Neuron (in vitro differentiated cells): Measurements from ENCODE around the gene PRDX5.

Source experiments
- H2AFZ ChIP-seq: one replicate; pipeline ENCODE4 v1.6.1; 2013; ENCODE audit warnings: low read depth, mild to moderate bottlenecking, inconsistent platforms, low read length, moderate library complexity
- H3K27me3 ChIP-seq: one replicate; pipeline ENCODE4 v1.6.1; 2013; ENCODE audit warnings: low read length; ENCODE audit not compliant: insufficient read depth
- H3K36me3 ChIP-seq: one replicate; pipeline ENCODE4 v1.6.1; 2013; ENCODE audit warnings: low read length; ENCODE audit not compliant: insufficient read depth
- H3K4me1 ChIP-seq: one replicate; pipeline ENCODE4 v1.6.1; 2013; ENCODE audit warnings: low read length; ENCODE audit not compliant: insufficient read depth
- H3K4me3 ChIP-seq: 2 replicates; pipeline ENCODE4 v1.5.1; 2013; ENCODE audit warnings: mild to moderate bottlenecking, low read length, moderate library complexity
- H3K9me3 ChIP-seq: one replicate; pipeline ENCODE4 v1.6.1; 2013; ENCODE audit warnings: low read length

PRDX5 gene

GRCh38 chr11:64284962-64285884 lies 32.7 kb upstream of the PRDX5 start, which contains the start of gene GPR137:
Gene GPR137 (plus strand): TSS chr11:64285848. CDS start chr11:64286525, 677 bp downstream.
- H3K27me3 ChIP-seq = peaks cover 9% of the 10 kb centered on the region
- no peaks in the 10 kb centered on the region for H3K9me3 ChIP-seq
- peaks cover 7% of the 10 kb centered on the region for H3K36me3 ChIP-seq
- H3K4me3 ChIP-seq = peak within 1 kb of the TSS; percentile 97
- H3K4me1 ChIP-seq = peaks cover 16% of the 10 kb centered on the region
- peak within 1 kb of the TSS; percentile 67 for H2AFZ ChIP-seq

GRCh38 chr11:64285885-64286800 lies 31.8 kb upstream of the PRDX5 start:
- H3K36me3 ChIP-seq = peaks cover 7% of the 10 kb centered on the region
- no peaks in the 10 kb centered on the region for H3K9me3 ChIP-seq
- peak overlapping the region; percentile 97 for H3K4me3 ChIP-seq
- H2AFZ ChIP-seq = no peak overlapping the region
- H3K27me3 ChIP-seq = peaks cover 18% of the 10 kb centered on the region
- H3K4me1 ChIP-seq = peaks cover 16% of the 10 kb centered on the region

GRCh38 chr11:64286801-64287159 lies 31.1 kb upstream of the PRDX5 start:
- no peaks in the 10 kb centered on the region for H3K9me3 ChIP-seq
- H3K36me3 ChIP-seq = peaks cover 7% of the 10 kb centered on the region
- no peak overlapping the region for H2AFZ ChIP-seq
- peaks cover 18% of the 10 kb centered on the region for H3K4me1 ChIP-seq
- H3K4me3 ChIP-seq = no peak overlapping the region
- H3K27me3 ChIP-seq = peaks cover 24% of the 10 kb centered on the region

GRCh38 chr11:64287676-64288352 lies 30.1 kb upstream of the PRDX5 start:
- no peak overlapping the region for H3K4me3 ChIP-seq
- peaks cover 35% of the 10 kb centered on the region for H3K27me3 ChIP-seq
- no peak overlapping the region for H2AFZ ChIP-seq
- no peaks in the 10 kb centered on the region for H3K36me3 ChIP-seq
- H3K9me3 ChIP-seq = no peaks in the 10 kb centered on the region
- peaks cover 26% of the 10 kb centered on the region for H3K4me1 ChIP-seq

- Histone ChIP-seq H3K4me1 (peaks cover 25% of the 10 kb centered on the region), H3K4me3 (no peak overlapping the region), H3K27me3 (peaks cover 40% of the 10 kb centered on the region), H3K9me3 (no peaks in the 10 kb centered on the region), H2AFZ (no peak overlapping the region), H3K36me3 (no peaks in the 10 kb centered on the region)
These were observed 29.6 kb upstream of the PRDX5 start for GRCh38 chr11:64288353-64288750.

GRCh38 chr11:64289002-64289564 lies 28.8 kb upstream of the PRDX5 start:
- Histone ChIP-seq H3K36me3 (no peaks in the 10 kb centered on the region), H3K4me3 (no peak overlapping the region), H2AFZ (no peak overlapping the region), H3K27me3 (peaks cover 42% of the 10 kb centered on the region), H3K9me3 (no peaks in the 10 kb centered on the region), H3K4me1 (peaks cover 21% of the 10 kb centered on the region)

GRCh38 chr11:64290352-64291261 lies 27.3 kb upstream of the PRDX5 start:
- Histone ChIP-seq H2AFZ (no peak overlapping the region), H3K4me1 (peaks cover 30% of the 10 kb centered on the region), H3K4me3 (no peak overlapping the region), H3K27me3 (peaks cover 42% of the 10 kb centered on the region), H3K9me3 (no peaks in the 10 kb centered on the region), H3K36me3 (no peaks in the 10 kb centered on the region)

- Histone ChIP-seq H3K4me1 (peaks cover 25% of the 10 kb centered on the region), H3K27me3 (peaks cover 49% of the 10 kb centered on the region), H3K4me3 (peak within 1 kb of the TSS; percentile 38)
These were observed 26.6 kb upstream of the PRDX5 start, which contains the start of gene KCNK4 for GRCh38 chr11:64291262-64291751. Gene KCNK4 (plus strand): TSS chr11:64291302. CDS start chr11:64293019, 1,717 bp downstream.

GRCh38 chr11:64291752-64292459 lies 26.0 kb upstream of the PRDX5 start:
- Histone ChIP-seq H3K4me1 (peaks cover 20% of the 10 kb centered on the region), H2AFZ (peak overlapping the region; percentile 23), H3K36me3 (no peaks in the 10 kb centered on the region), H3K9me3 (no peaks in the 10 kb centered on the region), H3K4me3 (peak overlapping the region; percentile 38), H3K27me3 (peaks cover 53% of the 10 kb centered on the region)

More at GRCh38 chr11:64291262-64291751, 26.6 kb upstream of the PRDX5 start, which contains the start of gene KCNK4:
- H3K9me3 ChIP-seq = no peaks in the 10 kb centered on the region
- peak within 1 kb of the TSS; percentile 23 for H2AFZ ChIP-seq
- no peaks in the 10 kb centered on the region for H3K36me3 ChIP-seq

- peaks cover 60% of the 10 kb centered on the region for H3K27me3 ChIP-seq
- peaks cover 20% of the 10 kb centered on the region for H3K4me1 ChIP-seq
- no peaks in the 10 kb centered on the region for H3K9me3 ChIP-seq
- H3K4me3 ChIP-seq = peak overlapping the region; percentile 38
- H2AFZ ChIP-seq = peak overlapping the region; percentile 23
- H3K36me3 ChIP-seq = no peaks in the 10 kb centered on the region
These were observed 25.3 kb upstream of the PRDX5 start for GRCh38 chr11:64292460-64293254.
